Stimulated activated CD8-positive, alpha-beta memory T cell treated with anti-CD3 and anti-CD28 coated beads, Interleukin-2, amount 100 ng/mL, for 48 hours (primary cell): Measurements from ENCODE around the gene IQCK.

Source experiments
- DNase-seq, 2 donors: peaks; one replicate each; pipeline ENCODE4 v3.0.0-alpha.2; 2020; ENCODE audit warnings: low read depth in 2 of 2

IQCK gene

DNA sequence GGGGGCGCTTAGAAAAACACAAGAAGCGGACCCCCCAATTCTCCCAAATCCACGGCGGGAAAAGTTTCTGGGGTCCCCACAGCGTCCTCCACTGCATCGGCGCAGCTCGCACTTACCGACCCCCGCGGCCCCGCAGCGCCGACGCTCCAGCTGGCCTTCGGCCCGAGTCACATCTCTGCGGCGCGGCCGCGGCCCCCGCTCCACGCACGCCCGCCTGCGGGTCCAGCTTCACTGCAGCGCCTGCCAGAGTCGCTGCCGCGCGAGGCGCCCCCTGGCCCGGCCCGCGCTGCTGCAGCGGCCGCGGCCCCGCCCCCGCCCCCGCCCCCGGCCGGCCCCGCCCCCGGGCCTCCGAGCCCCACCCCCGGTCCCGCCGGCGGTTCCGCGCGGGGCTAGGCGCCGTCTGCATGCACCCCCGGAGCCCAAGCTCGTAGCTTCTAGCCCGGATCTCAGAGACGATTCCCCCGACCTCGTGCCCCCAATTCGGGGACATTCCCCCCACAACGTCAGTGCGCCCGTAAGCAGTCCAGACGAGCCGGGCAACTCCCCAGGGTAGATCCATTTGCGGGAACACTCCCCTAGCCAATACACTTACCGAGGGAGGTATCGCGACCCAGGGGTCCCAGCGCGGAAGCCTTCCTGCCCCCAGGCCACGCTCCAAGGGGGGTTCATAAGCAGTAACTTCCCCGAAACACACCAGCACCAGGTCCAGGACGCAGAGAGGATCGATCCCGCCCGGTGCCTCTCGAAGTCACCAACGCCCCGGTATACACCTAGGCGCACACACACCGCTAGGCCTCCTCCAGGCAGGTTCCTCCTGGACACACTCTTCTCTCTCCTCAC is 166.8 kb downstream of the IQCK start, which contains the start of gene GPRC5B:
GPRC5B (minus strand) TSS at position 238 of the 840 bp plus-strand sequence. CDS start 12,003 bp downstream, outside the sequence.
- peak in 1 of 2 donors; percentile 5 for DNase-seq

DNA sequence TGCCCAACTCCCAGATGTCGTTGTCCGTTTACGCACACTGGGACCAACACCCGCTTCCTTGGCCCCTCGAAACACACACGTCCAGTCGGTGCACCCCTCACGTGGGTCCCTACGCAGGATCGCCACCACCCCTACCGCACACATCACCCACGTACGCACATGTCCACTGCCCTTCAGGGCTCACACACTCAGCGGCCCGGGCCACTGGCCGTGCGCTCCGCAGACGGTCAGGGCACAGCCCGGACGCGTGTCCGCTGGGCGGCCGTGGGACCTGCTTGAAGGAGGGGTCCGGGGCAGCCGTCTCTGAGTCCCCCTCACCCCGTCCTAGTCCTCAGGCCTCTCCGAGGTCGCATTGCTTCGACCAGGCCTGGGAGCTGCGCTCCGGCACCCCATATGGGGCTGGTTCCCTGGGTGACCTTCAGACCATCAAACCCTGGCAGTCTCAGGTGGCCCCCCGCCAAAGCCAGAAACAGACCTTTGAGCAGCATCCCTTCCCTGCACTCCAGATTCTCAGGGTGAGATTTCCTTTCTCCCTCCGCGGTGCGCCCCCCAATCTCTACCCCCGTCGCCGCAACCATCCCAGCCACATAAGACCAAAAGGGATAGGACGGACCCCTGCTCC is 167.5 kb downstream of the IQCK start:
- no peak for DNase-seq

DNA sequence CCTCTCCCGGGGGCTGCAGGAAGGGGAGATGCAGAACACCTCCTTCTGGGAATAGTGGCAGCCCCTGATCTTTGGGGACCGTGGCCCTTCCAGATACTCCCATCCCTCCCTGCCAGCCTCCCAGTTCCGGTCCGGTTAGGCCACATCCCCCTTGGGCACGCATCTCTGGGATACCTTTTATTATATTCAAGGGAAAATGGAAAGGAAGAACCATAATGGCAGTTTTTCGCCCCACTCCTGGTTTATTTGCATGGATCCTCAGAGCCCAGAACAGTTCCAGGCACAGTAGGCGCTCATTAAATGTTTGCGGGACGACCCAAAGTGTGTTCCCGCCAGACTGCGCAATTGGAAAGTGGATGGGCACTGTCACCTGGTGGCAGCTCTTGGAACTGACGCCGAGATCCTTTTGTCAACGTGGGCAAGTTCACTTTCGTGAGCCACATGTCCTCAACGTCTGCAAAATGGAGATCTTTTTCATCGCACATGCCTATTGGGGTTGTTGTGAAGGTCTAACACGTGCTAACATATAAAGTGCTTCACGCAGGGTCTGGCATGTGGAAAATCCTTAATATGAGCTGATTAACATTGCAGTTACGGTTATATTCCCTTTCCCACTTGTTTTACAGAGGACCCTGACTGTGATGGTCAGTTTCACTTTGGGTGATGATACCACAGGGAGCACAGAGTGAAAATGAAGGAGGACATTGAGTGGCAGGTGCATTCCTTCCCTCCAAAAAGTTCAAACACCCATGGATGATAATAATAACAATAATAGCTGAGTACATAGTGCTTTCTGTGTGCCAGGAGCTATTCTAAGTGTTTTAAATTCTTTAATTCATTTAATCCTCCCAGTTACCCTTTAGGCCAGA is 168.2 kb downstream of the IQCK start:
- DNase-seq = peak; percentile 55 to 74

- DNase-seq = no peak
These were observed 170.8 kb downstream of the IQCK start for GRCh38 chr16:19888834-19889233.

GRCh38 chr16:19890901-19891300 is 172.8 kb downstream of the IQCK start:
- no peak for DNase-seq

- DNase-seq = no peak
These were observed 174.8 kb downstream of the IQCK start for GRCh38 chr16:19892902-19893301.

DNA sequence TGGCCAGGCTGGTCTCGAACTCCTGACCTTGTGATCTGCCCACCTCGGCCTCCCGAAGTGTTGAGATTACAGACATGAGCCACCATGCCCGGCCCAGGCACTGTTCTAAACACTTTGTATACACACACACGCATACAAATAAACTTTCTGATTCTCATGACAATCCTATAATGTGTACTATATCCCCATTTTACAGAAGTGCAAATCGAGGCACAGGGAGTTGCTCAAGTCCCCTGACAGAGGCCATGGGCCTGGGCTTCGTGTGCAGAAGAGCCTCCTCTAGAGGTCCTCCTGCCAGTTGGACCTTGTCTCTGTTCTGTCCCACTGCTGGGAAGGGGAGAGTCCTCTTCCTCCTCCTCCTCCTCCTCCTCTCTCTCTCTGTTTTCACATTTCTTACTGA is 176.5 kb downstream of the IQCK start:
- no peak for DNase-seq

DNA sequence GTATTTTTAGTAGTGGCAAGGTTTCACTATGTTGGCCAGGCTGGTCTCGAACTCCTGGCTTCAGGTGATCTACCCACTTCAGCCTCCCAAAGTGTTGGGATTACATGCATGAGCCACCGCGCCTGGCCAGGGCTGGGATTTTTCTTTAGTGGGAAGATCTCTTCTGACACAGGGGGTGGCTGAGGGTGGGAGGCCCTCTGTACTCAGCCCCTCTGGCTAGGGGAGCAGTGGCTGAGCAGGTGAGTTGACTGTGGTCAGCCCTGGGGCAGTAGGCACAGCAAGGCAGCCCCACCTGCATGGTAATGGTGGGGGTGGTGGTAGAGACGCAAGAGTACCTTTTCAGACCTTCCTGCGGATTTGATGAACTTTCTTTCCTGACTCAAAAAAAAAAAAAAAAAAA is 178.9 kb downstream of the IQCK start:
- no peak for DNase-seq

GRCh38 chr16:19898166-19898565 is 180.1 kb downstream of the IQCK start:
- DNase-seq = no peak

GRCh38 chr16:19898924-19899604 is 181.0 kb downstream of the IQCK start:
- DNase-seq = peak in 1 of 2 donors; percentile 18

DNA sequence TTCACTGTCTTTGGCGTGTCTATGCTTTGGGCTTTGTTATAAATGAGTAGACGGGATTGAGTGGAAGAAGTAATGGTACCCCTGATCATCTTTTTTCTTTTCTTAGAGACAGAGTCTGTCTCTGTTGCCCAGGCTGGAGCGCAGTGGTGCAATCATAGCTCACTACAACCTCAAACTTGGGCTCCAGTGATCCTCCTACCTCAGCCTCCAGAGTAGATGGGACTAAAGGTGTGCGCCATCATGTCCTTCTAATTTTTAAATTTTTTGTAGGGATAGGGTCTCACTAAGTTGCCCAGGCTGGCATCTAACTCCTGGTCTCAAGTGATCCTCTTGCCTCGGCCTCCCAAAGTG is 181.5 kb downstream of the IQCK start:
- no peak for DNase-seq

- no peak for DNase-seq
These were observed 183.1 kb downstream of the IQCK start for GRCh38 chr16:19901164-19901563.

GRCh38 chr16:19907161-19907992 is 189.3 kb downstream of the IQCK start:
- DNase-seq = peak; percentile 48 to 60
